Posterior cingulate gyrus (tissue), 11 donors: Measurements from ENCODE around the gene CHM.
"Not testable (repeated sequence)": the region's sequence is repeated elsewhere in the genome, so short reads cannot be mapped to it uniquely, and the experiment has no call there.

ENCODE experiments used
- DNase-seq, 10 donors: peaks; one replicate each; pipeline versions ENCODE4 v3.0.0 to v3.0.0-alpha.2; 2020 to 2021; ENCODE audit warnings: mixed read lengths in 3 of 10
- intact Hi-C: fragments of 100-400 bp; cut with DNase I; formaldehyde crosslinking; loops from one replicate; pipeline ENCODE4 v1.15.1; 2023

Gene CHM

DNA sequence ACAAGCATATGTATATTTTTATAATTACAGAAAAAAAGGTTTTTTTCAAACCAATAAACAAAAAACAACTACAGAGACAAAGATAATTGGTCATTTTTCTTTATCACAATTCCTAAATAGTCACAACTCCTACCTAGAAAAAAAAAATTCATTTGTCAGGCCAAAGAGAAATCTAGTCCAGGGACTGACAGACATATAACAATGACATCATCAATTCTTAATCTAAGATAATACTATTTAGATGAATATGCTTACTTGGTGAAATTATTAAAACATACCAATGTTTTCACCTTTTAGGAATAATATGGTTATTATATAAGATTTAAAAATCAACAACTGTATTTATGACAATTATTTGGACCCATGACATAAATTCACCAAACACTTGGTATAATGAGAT lies 48.4 kb downstream of the CHM start:
- no peak for DNase-seq
- intact Hi-C loops = no loop called here

GRCh38 chrX:85996555-85996954 lies 50.8 kb downstream of the CHM start:
- intact Hi-C loops = no loop called here
- DNase-seq = no peak

- no peak for DNase-seq
- intact Hi-C loops = no loop called here
Observed at GRCh38 chrX:85995641-85996040, 51.7 kb downstream of the CHM start.

GRCh38 chrX:85994797-85995196 lies 52.6 kb downstream of the CHM start:
- intact Hi-C loops = no loop called here
- DNase-seq = no peak

DNA sequence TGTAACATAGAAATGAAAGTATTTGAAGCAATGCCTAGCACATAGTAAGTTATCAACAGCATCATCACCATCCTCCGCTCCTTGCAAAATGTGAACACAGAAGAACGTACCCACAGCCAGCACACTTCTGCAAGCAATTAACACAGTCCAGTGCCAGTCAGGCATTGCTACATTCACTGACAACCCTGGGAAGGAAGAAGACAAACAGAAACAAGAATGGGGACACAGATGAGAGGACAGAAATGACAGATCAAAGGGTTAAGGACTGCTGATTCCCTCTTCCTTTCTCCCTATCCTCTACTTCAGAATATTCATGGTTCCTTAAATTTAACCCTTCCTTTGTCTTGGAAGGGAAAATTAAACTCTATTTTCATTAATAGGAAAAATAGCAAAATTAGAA lies 53.1 kb downstream of the CHM start:
- no peak for DNase-seq
- intact Hi-C loops = no loop called here

- no peak for DNase-seq
- intact Hi-C loops = no loop called here
Observed at GRCh38 chrX:85993539-85994197, 53.7 kb downstream of the CHM start.

- intact Hi-C loops = no loop called here
- no peak for DNase-seq
Observed at GRCh38 chrX:85992811-85993229, 54.5 kb downstream of the CHM start.

DNA sequence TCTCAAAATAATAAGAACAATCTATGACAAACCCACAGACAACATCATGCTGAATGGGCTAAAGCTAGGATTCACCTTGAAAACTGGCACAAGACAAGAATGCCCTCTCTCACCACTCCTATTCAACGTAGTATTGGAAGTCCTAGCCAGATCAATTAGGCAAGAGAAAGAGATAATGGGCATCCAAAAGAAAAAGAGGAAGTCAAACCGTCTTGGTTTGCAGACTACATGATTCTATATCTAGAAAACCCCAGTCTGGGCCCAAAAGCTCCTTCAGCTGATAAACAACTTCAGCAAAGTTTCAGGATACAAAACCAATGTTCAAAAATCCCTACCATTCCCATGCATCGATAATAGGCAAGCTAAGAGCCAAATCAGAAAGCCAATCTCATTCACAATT lies 59.0 kb downstream of the CHM start:
- intact Hi-C loops = no loop called here
- DNase-seq = no peak

DNA sequence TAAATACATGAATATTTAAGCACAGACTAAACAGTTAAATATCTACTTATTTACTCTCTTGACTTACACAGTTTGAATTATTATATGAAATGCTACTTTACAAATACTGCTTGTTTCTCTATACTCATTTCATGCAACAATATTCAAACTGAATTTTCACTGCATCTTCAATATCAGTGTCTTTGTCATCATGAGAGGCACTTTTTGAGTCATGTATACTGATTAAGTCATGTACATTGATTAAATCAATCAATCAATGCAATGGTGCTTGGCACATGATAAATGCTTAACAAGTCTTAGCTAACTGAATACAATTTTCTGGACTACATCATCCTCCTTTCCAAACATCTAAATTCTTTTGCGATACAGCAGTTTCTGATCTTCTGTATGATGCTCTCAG lies 67.1 kb downstream of the CHM start:
- intact Hi-C loops = no loop called here
- DNase-seq = no peak

GRCh38 chrX:85977218-85977617 lies 70.1 kb downstream of the CHM start:
- intact Hi-C loops = no loop called here
- DNase-seq = no peak

DNA sequence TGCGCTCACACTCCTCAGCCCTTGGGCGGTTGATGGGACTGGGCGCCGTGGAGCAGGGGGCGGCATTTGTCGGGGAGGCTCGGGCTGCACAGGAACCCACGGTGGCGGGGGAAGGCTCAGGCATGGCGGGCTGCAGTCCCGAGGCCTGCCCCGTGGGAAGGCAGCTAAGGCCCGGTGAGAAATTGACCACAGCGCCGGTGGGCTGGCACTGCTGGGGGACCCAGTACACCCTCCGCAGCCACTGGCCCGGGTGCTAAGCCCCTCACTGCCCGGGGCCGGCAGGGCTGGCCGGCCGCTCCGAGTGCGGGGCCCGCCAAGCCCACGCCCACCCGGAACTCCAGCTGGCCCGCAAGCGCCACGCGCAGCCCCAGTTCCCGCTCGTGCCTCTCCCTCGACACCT lies 75.0 kb downstream of the CHM start:
- intact Hi-C loops, DNase-seq: not testable (repeated sequence)

DNA sequence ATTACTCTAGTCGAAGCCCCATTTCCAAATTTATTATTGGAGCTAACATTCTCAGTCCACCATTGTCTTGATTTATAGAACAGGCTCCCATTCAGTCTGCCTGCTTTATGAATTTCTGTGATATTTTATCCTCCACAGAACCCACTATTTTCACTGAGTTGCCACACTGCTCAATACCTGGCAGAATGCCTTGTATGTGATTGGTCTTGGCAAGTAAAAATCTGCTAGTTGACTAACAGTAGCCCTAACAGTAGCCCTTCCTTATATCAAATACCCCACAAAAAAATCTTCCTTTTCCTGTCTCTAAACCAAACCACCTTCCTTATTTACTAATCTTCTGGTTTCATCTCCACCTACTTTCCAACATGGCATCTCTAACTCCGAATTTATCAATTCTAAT lies 82.6 kb downstream of the CHM start:
- DNase-seq = no peak
- intact Hi-C loops = no loop called here

GRCh38 chrX:85963736-85964135 lies 83.6 kb downstream of the CHM start:
- peak in 2 of 10 donors; percentile 3 to 14 for DNase-seq
- intact Hi-C loops = no loop called here

- no peak for DNase-seq
- intact Hi-C loops = no loop called here
Observed at GRCh38 chrX:85955510-85955909, 91.8 kb downstream of the CHM start.

GRCh38 chrX:85944751-85945150 lies 102.6 kb downstream of the CHM start:
- DNase-seq, intact Hi-C loops: not testable (repeated sequence)

GRCh38 chrX:85941275-85941674 lies 106.1 kb downstream of the CHM start:
- DNase-seq = no peak
- intact Hi-C loops = no loop called here

- DNase-seq, intact Hi-C loops: not testable (repeated sequence)
Observed at GRCh38 chrX:85939942-85940341, 107.4 kb downstream of the CHM start.

GRCh38 chrX:85934399-85934798 lies 113.0 kb downstream of the CHM start:
- DNase-seq, intact Hi-C loops: not testable (repeated sequence)

DNA sequence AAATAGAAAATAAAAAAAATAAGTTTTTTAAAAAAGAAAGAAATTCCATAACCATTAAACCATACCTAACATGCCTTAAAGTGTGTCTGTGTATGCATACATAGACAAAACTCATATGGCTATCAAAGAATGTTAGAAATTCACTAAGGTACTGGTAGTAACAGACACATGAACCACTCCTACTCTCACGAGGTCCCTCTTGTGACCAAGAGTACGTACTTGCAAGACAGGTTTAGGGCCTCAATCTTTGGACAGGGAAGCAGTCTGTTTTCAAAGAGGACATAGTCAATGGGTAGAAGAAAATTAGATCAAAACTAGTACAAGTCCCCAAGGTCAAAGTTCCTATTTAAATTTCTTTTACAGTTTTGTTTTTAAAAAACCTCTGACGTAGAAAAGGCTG lies 117.3 kb downstream of the CHM start:
- DNase-seq = no peak

GRCh38 chrX:85928606-85929005 lies 118.8 kb downstream of the CHM start:
- DNase-seq = no peak

More for the DNA sequence above, 117.3 kb downstream of the CHM start:
- intact Hi-C loops = no loop called here

DNA sequence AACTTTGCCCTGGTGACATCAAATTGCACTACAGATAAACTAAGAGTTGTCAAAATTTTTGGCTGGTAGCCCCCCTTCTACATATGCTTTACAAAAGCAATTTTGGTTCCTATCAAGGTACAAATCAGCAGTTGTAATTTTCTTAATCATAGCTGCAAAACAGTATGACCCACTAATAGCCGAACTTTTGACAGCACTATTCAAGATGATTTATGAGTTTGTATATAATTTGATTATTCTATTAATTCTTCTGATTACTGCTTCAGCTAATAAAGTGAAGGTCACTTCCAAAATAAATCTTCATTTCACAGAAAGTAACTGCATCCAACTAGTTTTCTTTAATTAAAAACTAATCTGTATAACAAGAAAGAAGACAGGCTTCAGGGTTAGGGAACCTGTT lies 119.6 kb downstream of the CHM start:
- DNase-seq = no peak
- intact Hi-C loops = no loop called here

More at GRCh38 chrX:85928606-85929005, 118.8 kb downstream of the CHM start:
- intact Hi-C loops = no loop called here

- intact Hi-C loops = no loop called here
- DNase-seq = no peak
Observed at GRCh38 chrX:85922821-85923220, 124.5 kb downstream of the CHM start.
